GM20000 (cell line): ENCODE data around the gene PHLDA2.

ENCODE experiments used
- DNase-seq: peaks from one replicate; pipeline ENCODE4 v3.0.0; 2012; ENCODE audit warnings: low spot score
- CTCF ChIP-seq: IDR thresholded peaks from 2 replicates; pipeline ENCODE4 v1.5.1; 2012; ENCODE audit warnings: mild to moderate bottlenecking, control low read depth; ENCODE audit errors: extremely low read depth, missing control alignments

Gene PHLDA2

GRCh38 chr11:2887515-2888195 is 41.6 kb downstream of the PHLDA2 start:
- DNase-seq = no peak
- TF ChIP-seq CTCF = no peak

GRCh38 chr11:2886936-2887335 is 42.3 kb downstream of the PHLDA2 start:
- TF ChIP-seq CTCF = no peak
- DNase-seq = no peak

GRCh38 chr11:2886191-2886894 is 42.9 kb downstream of the PHLDA2 start:
- no peak for TF ChIP-seq CTCF
- no peak for DNase-seq

GRCh38 chr11:2885678-2886081 is 43.5 kb downstream of the PHLDA2 start, which contains the start of gene CDKN1C:
Gene CDKN1C, minus strand, starts transcription at chr11:2885775. Its CDS starts 319 bp downstream, at chr11:2885456.
- no peak for TF ChIP-seq CTCF
- peak; percentile 98 for DNase-seq

GRCh38 chr11:2885017-2885677 is 44.1 kb downstream of the PHLDA2 start:
- TF ChIP-seq CTCF = peak; percentile 19
- peak; percentile 78 for DNase-seq

GRCh38 chr11:2883979-2884815 is 45.0 kb downstream of the PHLDA2 start:
- DNase-seq = no peak
- TF ChIP-seq CTCF = no peak
